GM18526 (cell line): ENCODE results near the gene MDH2.

Experiments
- POLR2A ChIP-seq: IDR thresholded peaks from 3 replicates; pipeline ENCODE4 v1.6.1; 2011; ENCODE audit not compliant: insufficient read length; ENCODE audit errors: extremely low read depth

The MDH2 gene

DNA sequence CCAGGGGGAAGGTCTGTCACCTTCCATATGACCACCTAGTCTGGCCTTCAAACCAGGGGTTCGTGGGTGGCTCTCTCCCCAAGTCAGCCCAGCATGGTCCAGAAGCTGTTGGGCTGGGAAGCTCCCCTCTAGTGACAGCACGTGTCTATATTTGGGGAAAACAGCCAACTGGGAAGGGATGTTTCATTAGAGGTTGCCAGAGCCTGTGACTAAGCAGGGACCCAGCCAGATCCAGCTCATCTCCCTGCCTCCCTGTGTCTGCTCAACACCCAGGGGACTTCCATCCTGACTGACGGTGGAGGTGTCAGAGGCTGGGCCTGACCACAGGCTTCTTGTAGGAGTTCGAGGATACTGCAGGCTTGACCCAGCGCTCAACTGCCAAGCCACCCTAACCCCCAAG lies 10.6 kb upstream of the MDH2 start:
- no peak for TF ChIP-seq POLR2A

GRCh38 chr7:76040126-76040525 lies 7.8 kb upstream of the MDH2 start:
- no peak for TF ChIP-seq POLR2A

DNA sequence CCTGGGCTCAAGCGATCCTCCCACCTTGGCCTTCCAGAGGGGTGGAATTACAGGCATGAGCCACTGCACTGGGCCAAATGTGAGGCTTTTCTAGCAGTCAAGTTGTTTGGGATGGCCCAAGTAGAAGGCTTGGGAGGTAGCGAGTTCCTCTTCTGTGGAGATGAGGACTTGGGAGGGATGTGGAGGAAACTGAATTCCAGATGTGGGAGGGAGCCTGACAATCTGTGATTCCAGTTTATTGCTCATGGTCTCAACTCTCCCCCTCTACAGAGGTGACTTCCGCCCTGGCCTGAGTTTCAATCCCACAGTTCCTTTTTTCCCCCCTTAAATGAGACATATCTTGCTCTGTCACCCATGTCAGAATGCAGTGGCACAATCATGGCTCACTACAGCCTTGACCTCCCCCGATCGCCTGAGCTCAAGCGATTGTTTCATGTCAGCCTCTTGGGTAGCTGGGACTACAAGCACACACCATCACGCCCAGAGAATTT lies 3.5 kb upstream of the MDH2 start:
- TF ChIP-seq POLR2A: no peak

GRCh38 chr7:76047305-76047810 lies 548 bp upstream of the MDH2 start:
- TF ChIP-seq POLR2A: no peak

DNA sequence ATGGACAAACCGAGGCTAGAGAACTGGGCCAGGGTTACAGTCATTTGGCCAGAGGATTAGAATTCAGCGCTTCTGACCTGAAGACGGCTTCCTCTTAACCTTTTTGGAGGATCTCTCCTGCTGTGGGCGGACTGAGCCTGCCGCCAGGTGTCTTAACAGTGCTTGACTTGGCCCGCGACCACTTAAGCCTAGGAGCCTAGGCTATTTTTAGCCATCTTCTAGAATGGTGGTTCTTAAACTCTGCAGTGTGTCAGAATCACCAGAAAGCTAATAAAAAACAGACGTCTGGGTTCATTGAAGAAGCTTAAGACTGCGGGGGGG lies 722 bp downstream of the MDH2 start:
- no peak for TF ChIP-seq POLR2A

- TF ChIP-seq POLR2A: no peak
Measured at GRCh38 chr7:76049295-76049694, 1.4 kb downstream of the MDH2 start.

GRCh38 chr7:76050545-76050944 lies 2.6 kb downstream of the MDH2 start:
- TF ChIP-seq POLR2A: no peak

GRCh38 chr7:76051840-76052239 lies 3.9 kb downstream of the MDH2 start:
- no peak for TF ChIP-seq POLR2A

DNA sequence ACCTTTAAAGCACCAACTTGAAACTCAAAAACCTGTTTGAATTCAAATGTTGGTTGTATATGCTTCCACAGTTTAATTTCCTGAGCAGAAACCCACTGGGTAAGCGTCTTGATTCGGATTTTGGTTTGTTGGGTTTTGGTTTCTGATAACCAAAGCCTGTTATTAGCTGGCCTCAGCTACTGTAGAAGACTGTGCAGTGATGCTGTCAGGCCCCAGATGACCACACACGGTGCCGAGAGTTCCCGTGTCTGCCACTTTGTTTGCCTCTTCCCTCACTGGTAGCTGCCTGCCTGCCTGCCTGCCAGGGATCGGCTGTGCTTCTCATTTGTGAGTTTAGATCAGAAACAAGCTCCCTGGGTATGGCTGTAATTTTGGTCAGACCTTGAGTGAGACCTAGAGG lies 5.6 kb downstream of the MDH2 start:
- TF ChIP-seq POLR2A: no peak

DNA sequence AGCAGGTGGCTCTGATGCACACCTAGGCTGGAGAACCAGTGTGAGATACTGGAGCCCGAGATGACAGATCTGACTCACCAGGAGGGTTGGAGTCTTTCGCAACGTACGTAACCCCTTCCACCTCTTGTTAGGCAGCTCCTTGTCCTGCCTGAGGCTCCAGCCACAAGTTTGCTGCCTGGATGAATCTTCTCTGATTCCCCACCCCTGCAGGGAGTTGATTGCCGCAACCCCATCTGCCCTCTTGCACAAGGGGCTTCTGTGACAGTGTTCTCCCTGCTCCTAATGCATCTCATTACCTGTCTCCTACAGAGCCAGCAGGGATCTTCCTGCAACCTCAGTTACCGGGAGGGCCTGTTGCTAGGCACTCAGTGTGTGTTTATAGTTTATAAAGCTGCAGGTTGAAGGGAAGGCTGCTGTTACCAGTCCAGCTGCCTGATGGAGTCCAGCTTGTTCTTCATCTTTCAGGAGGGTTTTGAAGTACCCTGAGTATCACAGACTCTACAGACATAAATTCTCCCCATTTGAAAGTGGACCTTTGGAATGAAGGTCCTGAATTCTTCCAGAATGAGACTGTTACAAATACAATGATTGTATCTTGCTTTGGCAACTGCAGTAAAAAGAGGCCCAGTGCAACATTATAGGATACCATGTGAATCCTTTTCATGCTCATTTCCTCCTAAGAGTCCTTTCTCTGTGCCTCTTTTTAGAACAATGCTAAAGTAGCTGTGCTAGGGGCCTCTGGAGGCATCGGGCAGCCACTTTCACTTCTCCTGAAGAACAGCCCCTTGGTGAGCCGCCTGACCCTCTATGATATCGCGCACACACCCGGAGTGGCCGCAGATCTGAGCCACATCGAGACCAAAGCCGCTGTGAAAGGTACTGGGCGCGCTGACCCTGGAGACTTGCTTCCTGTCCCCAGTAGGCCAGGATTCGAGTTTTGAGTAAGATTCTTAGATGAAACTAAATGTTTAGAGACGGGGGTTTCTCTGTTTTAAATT lies 6.5 kb downstream of the MDH2 start:
- TF ChIP-seq POLR2A: no peak

- TF ChIP-seq POLR2A: no peak
Measured at GRCh38 chr7:76056241-76056640, 8.3 kb downstream of the MDH2 start.

DNA sequence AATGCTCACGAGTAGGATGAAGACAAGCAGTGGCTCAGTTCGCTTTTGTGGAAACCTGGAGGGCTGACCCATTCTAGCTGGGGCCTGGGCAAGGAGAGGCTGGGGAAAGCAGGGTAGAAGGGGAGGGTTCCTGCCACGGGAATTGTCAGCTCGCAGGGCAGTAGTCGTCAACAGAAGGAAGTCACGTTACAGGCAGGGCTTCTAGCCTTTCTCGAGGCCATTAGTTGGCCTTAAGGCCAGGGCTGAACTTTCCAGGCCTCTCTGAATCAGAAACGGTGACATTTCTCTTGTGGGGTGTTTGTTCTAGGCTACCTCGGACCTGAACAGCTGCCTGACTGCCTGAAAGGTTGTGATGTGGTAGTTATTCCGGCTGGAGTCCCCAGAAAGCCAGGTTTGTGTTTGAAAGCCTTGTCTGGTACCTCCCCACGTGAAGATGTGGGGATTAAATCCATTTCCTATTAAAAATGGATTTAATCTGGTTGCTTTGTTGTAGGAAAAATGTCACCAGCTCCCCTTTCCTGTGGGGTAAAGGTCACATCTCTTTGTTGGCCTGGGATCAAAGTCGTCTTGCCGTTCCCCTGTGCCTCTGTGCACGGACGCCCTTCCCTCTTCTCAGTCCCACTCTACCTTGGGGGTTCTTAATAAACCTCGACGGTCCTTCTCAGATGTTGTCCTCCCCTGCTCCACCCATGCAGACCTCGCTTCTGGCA lies 9.4 kb downstream of the MDH2 start:
- no peak for TF ChIP-seq POLR2A

DNA sequence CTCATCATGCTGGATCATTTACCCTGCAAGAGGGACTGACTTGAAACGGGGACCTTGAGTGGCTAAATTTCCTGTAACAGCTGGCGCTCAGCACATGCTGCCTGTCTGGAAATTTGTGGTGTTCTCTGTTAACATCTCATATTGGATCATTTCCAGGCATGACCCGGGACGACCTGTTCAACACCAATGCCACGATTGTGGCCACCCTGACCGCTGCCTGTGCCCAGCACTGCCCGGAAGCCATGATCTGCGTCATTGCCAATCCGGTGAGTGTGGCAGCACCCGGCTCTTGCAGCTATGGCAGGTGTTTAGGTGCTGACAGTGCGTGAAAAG lies 9.9 kb downstream of the MDH2 start:
- no peak for TF ChIP-seq POLR2A

DNA sequence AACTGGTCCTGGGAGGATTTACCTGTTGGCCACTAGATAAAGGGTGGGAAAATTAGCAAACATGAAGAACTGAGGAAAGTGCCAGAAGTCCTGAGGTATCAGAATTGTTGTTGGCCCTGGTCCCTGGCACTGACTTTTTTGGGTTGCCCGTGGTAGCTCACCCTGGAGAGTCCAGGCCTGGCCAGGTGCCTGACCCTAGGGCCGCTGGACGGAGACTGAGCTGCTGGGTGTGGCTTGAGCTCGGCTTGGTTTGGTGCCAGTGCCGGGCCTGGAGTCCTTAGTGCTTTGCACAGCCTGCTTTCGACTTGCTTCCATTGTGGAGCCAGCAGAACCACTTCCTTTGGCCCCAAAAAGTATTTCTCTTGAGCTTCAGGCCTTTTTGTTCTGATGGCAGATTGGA lies 12.9 kb downstream of the MDH2 start:
- TF ChIP-seq POLR2A: no peak

- TF ChIP-seq POLR2A: no peak
Measured at GRCh38 chr7:76062254-76062653, 14.3 kb downstream of the MDH2 start.

DNA sequence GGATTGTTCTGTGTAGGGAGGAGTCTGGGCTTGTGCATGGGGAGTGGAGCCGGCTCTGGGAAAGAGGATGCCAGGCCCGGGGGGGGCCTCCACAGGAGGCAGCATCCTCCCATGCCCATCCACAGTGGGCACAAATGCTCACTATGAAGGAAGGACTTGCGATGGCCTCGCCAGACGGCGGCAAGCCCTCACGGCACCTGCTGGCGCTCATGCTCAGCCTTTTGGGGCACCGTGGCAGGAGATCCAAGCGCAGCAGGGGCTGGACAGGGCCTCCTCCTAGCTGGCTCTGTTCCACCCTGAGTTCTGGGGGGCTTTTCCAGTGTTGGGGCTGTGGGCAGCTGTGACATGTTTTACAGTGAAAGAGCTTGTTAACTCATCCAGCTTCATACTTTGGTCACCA lies 15.2 kb downstream of the MDH2 start:
- TF ChIP-seq POLR2A: no peak
